K562 (cell line): ENCODE data around the gene DYNC2LI1. TPM values are rescaled to one million over a fixed set of nuclear protein-coding genes. Genes with fewer than 3 reads are reported as not detected.

Experiments used
- DACH1 ChIP-seq: fragments of 450-650 bp; IDR thresholded peaks from 2 replicates; pipeline ENCODE4 v1.6.1; 2018; ENCODE audit not compliant: partially characterized antibody
- GMEB1 ChIP-seq: fragments of 250-450 bp; sonication (Bioruptor Pico); IDR thresholded peaks from 2 replicates; pipeline ENCODE4 v1.4.0; 2020; ENCODE audit warnings: mild to moderate bottlenecking
- GTF2A2 ChIP-seq: IDR thresholded peaks from 2 replicates; pipeline ENCODE4 v1.6.1; 2016; ENCODE audit warnings: mild to moderate bottlenecking, missing genetic modification characterization, missing compliant biosample characterization
- GTF3C2 ChIP-seq: IDR thresholded peaks from 3 replicates; pipeline ENCODE4 v1.6.1; 2011; ENCODE audit warnings: borderline replicate concordance, mild to moderate bottlenecking, moderate library complexity; ENCODE audit not compliant: insufficient read length; ENCODE audit errors: extremely low read depth
- IRF9 ChIP-seq: fragments of 450-650 bp; IDR thresholded peaks from 2 replicates; pipeline ENCODE4 v1.6.1; 2016; ENCODE audit warnings: missing biosample characterization, missing genetic modification characterization
- RAD21 ChIP-seq, 2 experiments: fragments of 250-450 bp in 1 of 2; fragments of 450-650 bp in 1 of 2; sonication (Bioruptor Pico) in 1 of 2; formaldehyde crosslinking in 1 of 2; IDR thresholded peaks in 1 of 2; conservative IDR thresholded peaks in 1 of 2; 2 replicates each; pipeline versions ENCODE4 v1.4.0 to v1.8.0; 2020 to 2022; ENCODE audit warnings: mild to moderate bottlenecking in 2 of 2, moderate library complexity in 1 of 2
- SRSF7 ChIP-seq: fragments of 200-400 bp; formaldehyde crosslinking; optimal IDR thresholded peaks from 2 replicates; pipeline ENCODE3; 2017; ENCODE audit warnings: mild to moderate bottlenecking, low read depth, low read length
- TEAD2 ChIP-seq: fragments of 450-650 bp; IDR thresholded peaks from 2 replicates; pipeline ENCODE4 v1.6.1; 2016; ENCODE audit warnings: missing genetic modification characterization, control low read depth, missing compliant biosample characterization
- VEZF1 ChIP-seq: fragments of 200-800 bp; sonication (Bioruptor generic); IDR thresholded peaks from 2 replicates; pipeline ENCODE4 v1.6.1; 2017; ENCODE audit warnings: missing genetic modification characterization, missing compliant biosample characterization
- ZBTB49 ChIP-seq: sonication (generic); formaldehyde crosslinking; IDR thresholded peaks from 2 replicates; pipeline ENCODE4 v1.8.0; 2022; ENCODE audit warnings: missing genetic modification reagents, mild to moderate bottlenecking, borderline replicate concordance
- ZFPM2 ChIP-seq: fragments of 250-450 bp; sonication (Bioruptor Pico); IDR thresholded peaks from 2 replicates; pipeline ENCODE4 v1.5.1; 2022; ENCODE audit warnings: mild to moderate bottlenecking
- ZNF197 ChIP-seq: fragments of 200-800 bp; sonication (Bioruptor generic); IDR thresholded peaks from 2 replicates; pipeline ENCODE4 v1.6.1; 2016; ENCODE audit warnings: low read depth, missing genetic modification characterization, missing compliant biosample characterization
- ZNF639 ChIP-seq, 2 experiments: fragments of 200-800 bp in 1 of 2; sonication (Bioruptor generic) in 1 of 2; sonication (generic) in 1 of 2; formaldehyde crosslinking in 1 of 2; IDR thresholded peaks in 1 of 2; conservative IDR thresholded peaks in 1 of 2; 2 replicates each; pipeline versions ENCODE4 v1.5.0 to v1.6.1; 2016 to 2020; ENCODE audit warnings: missing compliant biosample characterization in 1 of 2, missing genetic modification characterization in 1 of 2, missing genetic modification reagents in 1 of 2
- polyA plus RNA-seq, 8 experiments: library from polyadenylated mRNA; depleted of rRNA in 4 of 8; stranded (reverse) in 5 of 8; unstranded in 3 of 8; fragments of >200 nt; fragmentation: Nextera tagmentation in 2 of 8; fragmentation: Illumina TruSeq in 1 of 8; extraction: Ambion mirVana in 2 of 8; extraction: Trizol in 1 of 8; gene quantifications; 2 replicates each; pipeline versions ENCODE4 v1.2.1 to v1.2.3, GENCODE V29; 2011 to 2014; ENCODE audit warnings: inconsistent platforms in 1 of 8, missing spikeins in 1 of 8
- total RNA-seq, 7 experiments: library from RNA; depleted of rRNA in 6 of 7; stranded (reverse); fragments of >200 nt in 6 of 7; fragmentation: Illumina TruSeq in 2 of 7; extraction: Trizol in 2 of 7; gene quantifications; 2 replicates each; pipeline versions ENCODE4 v1.2.1 to v1.2.3, GENCODE V29; 2011 to 2021; ENCODE audit warnings: low replicate concordance in 1 of 7

The DYNC2LI1 gene
- total and polyA plus RNA-seq, 9 of the 15 experiments (the other 6 are each of a cell fraction or from before 2014, with no cell fraction given): 12.5 to 42.2 (median 25.8) TPM

GRCh38 chr2:43724728-43725526, 48.9 kb upstream of the DYNC2LI1 start (continued):
- TF ChIP-seq VEZF1 (peak; percentile 84), GMEB1 (CRISPR knock-in tag) (0 out of 2 replicates have a peak, but pooled peaks have one; percentile 29), SRSF7 (no peak), IRF9 (tag) (no peak), ZNF197 (CRISPR knock-in tag) (peak; percentile 92), RAD21 (CRISPR knock-in tag; conservative IDR thresholded peaks at IDR 0.05 in 1 of 2, IDR thresholded peaks at IDR 0.05 in 1 of 2) (0 out of 4 replicates have a peak, but pooled peaks have one; percentile 4 to 7), ZBTB49 (CRISPR knock-in tag) (no peak), ZFPM2 (CRISPR knock-in tag) (no peak), GTF2A2 (tag) (no peak), TEAD2 (tag) (no peak), GTF3C2 (no peak), ZNF639 (CRISPR knock-in tag; conservative IDR thresholded peaks at IDR 0.05 in 1 of 2, IDR thresholded peaks at IDR 0.05 in 1 of 2) (peak in 1 of 2 experiments; percentile 88; a peak in 2 of 4 replicates), DACH1 (peak; percentile 92)
